Measurements from ENCODE around the gene SNX30. TPM values are rescaled to one million over a fixed set of nuclear protein-coding genes. Genes with fewer than 3 reads are reported as not detected.

The SNX30 gene
- total RNA-seq, 1 experiment from 2014 or later, result 6.4 TPM

GRCh38 chr9:112869041-112869529 is 118.5 kb downstream of the SNX30 start:
- H2AFZ ChIP-seq (ENCODE audit: low read length), result no peak overlapping the region
- DNase-seq (no peak), ATAC-seq (no peak)
- H3K79me2 ChIP-seq (ENCODE audit: low read length), result no peaks in the 10 kb centered on the region
- H4K20me1 ChIP-seq (ENCODE audit: low read length), result no peaks in the 10 kb centered on the region
- CTCF ChIA-PET, result interaction anchor here (1.1 to 1.5 kb wide), 2 partner anchors 34 to 38 kb away, joined by 8 to 9 read pairs; no protein-coding TSS in a partner anchor
- TF ChIP-seq CTCF (conservative IDR thresholded peaks at IDR 0.05; ENCODE audit: low read depth, low read length) (no peak), EZH2phosphoT487 (IDR thresholded peaks at IDR 0.05; ENCODE audit: borderline replicate concordance, low read length) (no peak), EZH2 (IDR thresholded peaks at IDR 0.05; ENCODE audit: low read length, unreplicated experiment) (no peak)
- H3K27me3 ChIP-seq (ENCODE audit: low read length), result no peaks in the 10 kb centered on the region
- H3K9ac ChIP-seq (ENCODE audit: low read length), result peak overlapping the region; percentile 87
- no peaks in the 10 kb centered on the region for H3K9me2 ChIP-seq (replicated peaks; ENCODE audit: low read length)
- H3K36me3 ChIP-seq (ENCODE audit: low read depth, low read length), result no peaks in the 10 kb centered on the region
- POLR2A ChIA-PET (ENCODE audit: unreplicated experiment), result interaction anchor here (0.6 to 0.7 kb wide), 2 partner anchors 320 to 1285 kb away, joined by 4 to 11 read pairs; no protein-coding TSS in a partner anchor
- peaks cover 11% of the 10 kb centered on the region for H3F3A ChIP-seq (ENCODE audit: low read length, unreplicated experiment)
- peak overlapping the region; percentile 51 for H3K4me3 ChIP-seq (ENCODE audit: low read length)
- peak overlapping the region; percentile 87 for H3K4me2 ChIP-seq (ENCODE audit: low read length)
- BruUV-seq (replicated peaks), result no TSS peak
- peak overlapping the region; percentile 100 for H3K27ac ChIP-seq (ENCODE audit: low read length)
- intact Hi-C loops (cut with micrococcal nuclease), result no loop called here
- H3K4me1 ChIP-seq (ENCODE audit: insufficient read depth, low read length), result peaks cover 41% of the 10 kb centered on the region
- H3K9me3 ChIP-seq (ENCODE audit: low read length), result no peaks in the 10 kb centered on the region

GRCh38 chr9:112869917-112870316 is 119.4 kb downstream of the SNX30 start:
- Histone ChIP-seq H3K4me1 (ENCODE audit: insufficient read depth, low read length) (peaks cover 42% of the 10 kb centered on the region), H3K9me3 (ENCODE audit: low read length) (no peaks in the 10 kb centered on the region), H3K9ac (ENCODE audit: low read length) (peak overlapping the region; percentile 87), H3K4me2 (ENCODE audit: low read length) (peak overlapping the region; percentile 87), H3K79me2 (ENCODE audit: low read length) (no peaks in the 10 kb centered on the region), H3K9me2 (replicated peaks; ENCODE audit: low read length) (no peaks in the 10 kb centered on the region), H3K36me3 (ENCODE audit: low read depth, low read length) (no peaks in the 10 kb centered on the region), H3K27me3 (ENCODE audit: low read length) (no peaks in the 10 kb centered on the region), H3K27ac (ENCODE audit: low read length) (peak overlapping the region; percentile 100), H4K20me1 (ENCODE audit: low read length) (no peaks in the 10 kb centered on the region), H2AFZ (ENCODE audit: low read length) (no peak overlapping the region), H3F3A (ENCODE audit: low read length, unreplicated experiment) (peaks cover 11% of the 10 kb centered on the region), H3K4me3 (ENCODE audit: low read length) (no peak overlapping the region)
- intact Hi-C loops (cut with micrococcal nuclease), result loop anchor here (1.0 kb wide), 1 partner anchor 24 kb away; no protein-coding TSS in a partner anchor
- TF ChIP-seq EZH2 (IDR thresholded peaks at IDR 0.05; ENCODE audit: low read length, unreplicated experiment), result no peak
- TF ChIP-seq CTCF (conservative IDR thresholded peaks at IDR 0.05; ENCODE audit: low read depth, low read length), result no peak
- TF ChIP-seq EZH2phosphoT487 (IDR thresholded peaks at IDR 0.05; ENCODE audit: borderline replicate concordance, low read length), result no peak
- DNase-seq (peak; percentile 70), ATAC-seq (peak; percentile 36)
- ChIA-PET CTCF (interaction anchor here (0.6 to 1.5 kb wide), 2 partner anchors 33 to 537 kb away, joined by 4 to 9 read pairs; partner anchors contain the start of gene PTBP3), POLR2A (ENCODE audit: unreplicated experiment) (interaction anchor here (0.5 kb wide), 1 partner anchor 24 kb away, joined by 4 read pairs; no protein-coding TSS in a partner anchor)
- no TSS peak for BruUV-seq (replicated peaks)

- POLR2A ChIA-PET (ENCODE audit: unreplicated experiment), result interaction anchor here (0.5 kb wide), 1 partner anchor 24 kb away, joined by 4 read pairs; no protein-coding TSS in a partner anchor
- Histone ChIP-seq H2AFZ (ENCODE audit: low read length) (no peak overlapping the region), H3K27ac (ENCODE audit: low read length) (peak overlapping the region; percentile 100), H3K9me2 (replicated peaks; ENCODE audit: low read length) (no peaks in the 10 kb centered on the region), H3K27me3 (ENCODE audit: low read length) (no peaks in the 10 kb centered on the region), H4K20me1 (ENCODE audit: low read length) (no peaks in the 10 kb centered on the region), H3K4me2 (ENCODE audit: low read length) (peak overlapping the region; percentile 87), H3K79me2 (ENCODE audit: low read length) (no peaks in the 10 kb centered on the region), H3K9ac (ENCODE audit: low read length) (no peak overlapping the region), H3K9me3 (ENCODE audit: low read length) (no peaks in the 10 kb centered on the region), H3K4me3 (ENCODE audit: low read length) (no peak overlapping the region), H3K4me1 (ENCODE audit: insufficient read depth, low read length) (peaks cover 42% of the 10 kb centered on the region), H3F3A (ENCODE audit: low read length, unreplicated experiment) (peaks cover 11% of the 10 kb centered on the region), H3K36me3 (ENCODE audit: low read depth, low read length) (no peaks in the 10 kb centered on the region)
- DNase-seq (no peak), ATAC-seq (no peak)
- intact Hi-C loops (cut with micrococcal nuclease), result loop anchor here (1.0 kb wide), 1 partner anchor 24 kb away; no protein-coding TSS in a partner anchor
- BruUV-seq (replicated peaks), result no TSS peak
- no peak for TF ChIP-seq CTCF (conservative IDR thresholded peaks at IDR 0.05; ENCODE audit: low read depth, low read length)
- no peak for TF ChIP-seq EZH2phosphoT487 (IDR thresholded peaks at IDR 0.05; ENCODE audit: borderline replicate concordance, low read length)
- no peak for TF ChIP-seq EZH2 (IDR thresholded peaks at IDR 0.05; ENCODE audit: low read length, unreplicated experiment)
- CTCF ChIA-PET, result interaction anchor here (0.6 to 1.5 kb wide), 2 partner anchors 32 to 537 kb away, joined by 4 to 9 read pairs; partner anchors contain the start of gene PTBP3
Observed at GRCh38 chr9:112870556-112870955, 120.0 kb downstream of the SNX30 start.
